GM13976 (cell line): ENCODE data around the gene PXDN.

ENCODE experiments used
- DNase-seq: peaks from one replicate; pipeline ENCODE4 v3.0.0; 2012; ENCODE audit warnings: low spot score
- in situ Hi-C: fragments of 300-500 bp; cut with MboI; formaldehyde crosslinking; loops from one replicate; pipeline ENCODE4 v1.12.0; 2022; ENCODE audit warnings: low sequenced_read_pairs, mixed read lengths, inconsistent platforms; ENCODE audit not compliant: unreplicated experiment
- TF ChIP-seq, protein P1 (sequence below): IDR thresholded peaks from 2 replicates; pipeline ENCODE4 v1.5.1; 2012; ENCODE audit warnings: borderline replicate concordance, mild to moderate bottlenecking; ENCODE audit not compliant: insufficient read depth; ENCODE audit errors: extremely low read depth, missing control alignments, control extremely low read depth

Gene PXDN

DNA sequence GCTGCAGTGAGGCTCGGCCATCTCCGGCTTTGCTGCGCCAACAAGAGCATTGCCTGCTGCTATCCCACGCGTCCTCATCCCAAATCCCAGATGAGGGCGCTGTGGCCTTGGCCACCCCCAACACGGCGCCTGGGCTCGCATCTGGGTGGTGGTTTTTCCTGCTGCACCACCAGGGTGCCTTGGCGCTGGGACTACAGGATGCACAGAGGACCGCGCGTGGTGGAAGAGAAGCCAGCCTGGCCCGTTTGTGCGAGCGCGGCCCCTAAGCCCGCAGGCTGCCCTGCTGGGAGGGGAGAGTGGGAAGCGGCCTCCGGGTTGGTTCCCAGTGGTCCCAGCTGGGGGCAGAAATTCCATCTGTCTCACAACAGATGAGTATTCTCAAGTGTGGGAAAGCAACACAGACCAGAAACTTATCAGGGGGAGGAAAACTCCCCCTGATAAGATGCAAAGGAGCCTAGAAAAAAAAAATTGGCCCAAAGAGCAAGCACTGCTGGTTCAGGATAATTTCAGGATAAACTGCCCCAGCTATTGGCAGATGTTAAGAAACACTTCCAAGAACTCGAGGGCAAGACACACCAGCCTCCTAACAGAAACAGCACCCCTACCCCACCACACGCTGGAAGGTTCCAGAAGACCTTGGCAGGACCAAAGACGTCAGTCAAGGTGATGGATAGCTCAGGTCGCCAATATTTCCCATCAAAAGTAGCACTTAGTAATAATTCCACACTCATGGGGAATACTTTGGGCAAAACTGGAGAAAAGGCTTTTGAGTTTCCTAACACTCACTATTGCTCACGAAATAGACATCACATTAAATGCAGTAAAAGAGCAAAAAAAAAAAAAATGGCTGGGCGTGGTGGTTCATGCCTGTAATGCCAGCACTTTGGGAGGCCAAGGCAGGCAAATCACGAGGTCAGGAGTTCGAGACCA lies 152.1 kb downstream of the PXDN start:
- DNase-seq = no peak
- in situ Hi-C loops = no loop called here
- TF ChIP-seq, protein P1, sequence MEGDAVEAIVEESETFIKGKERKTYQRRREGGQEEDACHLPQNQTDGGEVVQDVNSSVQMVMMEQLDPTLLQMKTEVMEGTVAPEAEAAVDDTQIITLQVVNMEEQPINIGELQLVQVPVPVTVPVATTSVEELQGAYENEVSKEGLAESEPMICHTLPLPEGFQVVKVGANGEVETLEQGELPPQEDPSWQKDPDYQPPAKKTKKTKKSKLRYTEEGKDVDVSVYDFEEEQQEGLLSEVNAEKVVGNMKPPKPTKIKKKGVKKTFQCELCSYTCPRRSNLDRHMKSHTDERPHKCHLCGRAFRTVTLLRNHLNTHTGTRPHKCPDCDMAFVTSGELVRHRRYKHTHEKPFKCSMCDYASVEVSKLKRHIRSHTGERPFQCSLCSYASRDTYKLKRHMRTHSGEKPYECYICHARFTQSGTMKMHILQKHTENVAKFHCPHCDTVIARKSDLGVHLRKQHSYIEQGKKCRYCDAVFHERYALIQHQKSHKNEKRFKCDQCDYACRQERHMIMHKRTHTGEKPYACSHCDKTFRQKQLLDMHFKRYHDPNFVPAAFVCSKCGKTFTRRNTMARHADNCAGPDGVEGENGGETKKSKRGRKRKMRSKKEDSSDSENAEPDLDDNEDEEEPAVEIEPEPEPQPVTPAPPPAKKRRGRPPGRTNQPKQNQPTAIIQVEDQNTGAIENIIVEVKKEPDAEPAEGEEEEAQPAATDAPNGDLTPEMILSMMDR = no peak

DNA sequence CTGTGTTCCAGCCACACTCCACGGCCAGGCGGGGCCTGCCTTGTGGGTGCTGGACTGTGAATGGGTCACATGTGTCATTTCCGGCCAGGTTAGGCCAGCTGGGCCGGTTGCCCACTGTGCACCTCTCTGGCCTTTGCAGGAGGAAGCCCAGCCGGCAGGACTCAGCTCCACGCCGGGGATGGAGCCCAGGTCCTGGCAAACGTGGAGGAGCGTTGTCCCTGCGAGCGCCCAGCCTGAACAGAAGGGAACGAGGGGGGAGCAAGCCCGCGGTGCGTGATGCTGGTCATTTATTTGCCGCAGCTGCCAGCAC lies 152.9 kb downstream of the PXDN start:
- in situ Hi-C loops = no loop called here
- TF ChIP-seq, protein P1 = no peak
- no peak for DNase-seq

DNA sequence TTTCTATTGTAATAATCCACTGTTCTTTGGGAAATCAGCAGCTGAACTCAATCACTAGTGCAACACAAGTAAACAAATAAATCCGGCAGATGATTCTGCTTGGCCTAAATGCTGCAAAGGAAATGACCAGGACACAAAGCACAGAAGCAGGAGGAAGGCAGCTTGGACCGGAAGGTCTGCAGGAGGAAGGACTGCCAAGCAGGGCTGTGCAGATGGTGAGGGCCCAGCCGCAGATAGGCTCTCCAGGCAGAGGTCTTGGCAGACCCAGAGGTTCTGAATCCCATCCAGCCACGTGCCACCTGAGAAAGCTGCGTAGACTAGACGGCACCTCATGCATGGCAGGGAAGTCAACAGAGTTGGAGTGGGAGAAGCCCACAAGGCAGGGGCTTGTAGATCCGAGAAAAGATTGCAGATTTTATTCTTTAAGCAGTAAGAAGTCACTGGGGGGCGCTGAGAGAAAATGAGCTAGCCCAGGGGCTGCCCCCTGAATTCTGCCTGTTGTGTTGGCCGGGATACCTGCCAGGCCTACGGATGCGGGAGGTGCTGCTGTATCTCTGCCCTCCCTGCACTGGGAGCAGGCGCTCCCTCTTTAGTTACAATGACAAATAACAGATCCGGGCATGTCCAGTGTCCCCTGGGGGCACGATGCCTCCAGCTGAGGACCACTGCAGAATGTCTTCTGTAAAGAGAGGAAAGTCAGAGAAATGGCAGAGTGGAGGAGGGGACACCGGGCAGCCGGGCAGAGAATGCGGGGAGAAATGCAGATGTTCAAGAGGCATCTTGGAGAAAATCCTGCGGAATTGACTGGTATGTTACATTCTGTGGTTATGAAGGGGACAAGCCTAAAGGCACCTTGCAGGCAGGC lies 153.5 kb downstream of the PXDN start:
- in situ Hi-C loops = no loop called here
- TF ChIP-seq, protein P1 = no peak
- DNase-seq = no peak

DNA sequence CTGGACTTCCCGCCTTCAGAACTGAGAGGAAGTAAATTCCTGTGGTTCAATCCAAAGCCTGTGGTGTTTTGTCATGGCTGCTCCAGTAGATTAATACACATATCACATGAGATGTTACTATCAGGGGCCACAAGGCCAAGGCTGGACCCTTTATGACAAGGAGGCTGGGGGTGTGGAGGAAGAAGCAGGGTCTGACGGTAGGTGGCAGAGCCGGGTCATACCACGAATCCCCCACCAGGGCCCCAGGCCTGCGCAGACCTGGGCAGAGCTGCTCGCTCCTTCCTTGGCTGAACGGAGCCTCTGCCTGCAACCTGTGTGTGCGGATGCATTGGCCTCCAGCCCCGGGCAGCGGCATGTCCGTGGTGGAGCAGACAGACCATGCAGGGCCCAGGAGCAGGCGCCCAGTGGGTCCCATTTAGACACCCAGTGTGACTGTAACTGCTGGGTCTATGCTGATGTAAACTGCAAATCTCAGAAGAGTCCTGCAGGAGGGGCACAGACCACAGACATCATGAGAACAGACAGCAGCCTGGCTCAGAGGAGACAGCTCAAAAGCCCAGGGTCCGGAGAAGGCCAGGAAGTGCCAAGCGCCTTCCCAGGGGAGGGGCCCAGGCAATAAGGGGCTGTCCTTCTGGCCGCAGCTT lies 155.2 kb downstream of the PXDN start:
- DNase-seq = no peak
- in situ Hi-C loops = no loop called here
- TF ChIP-seq, protein P1 = no peak

DNA sequence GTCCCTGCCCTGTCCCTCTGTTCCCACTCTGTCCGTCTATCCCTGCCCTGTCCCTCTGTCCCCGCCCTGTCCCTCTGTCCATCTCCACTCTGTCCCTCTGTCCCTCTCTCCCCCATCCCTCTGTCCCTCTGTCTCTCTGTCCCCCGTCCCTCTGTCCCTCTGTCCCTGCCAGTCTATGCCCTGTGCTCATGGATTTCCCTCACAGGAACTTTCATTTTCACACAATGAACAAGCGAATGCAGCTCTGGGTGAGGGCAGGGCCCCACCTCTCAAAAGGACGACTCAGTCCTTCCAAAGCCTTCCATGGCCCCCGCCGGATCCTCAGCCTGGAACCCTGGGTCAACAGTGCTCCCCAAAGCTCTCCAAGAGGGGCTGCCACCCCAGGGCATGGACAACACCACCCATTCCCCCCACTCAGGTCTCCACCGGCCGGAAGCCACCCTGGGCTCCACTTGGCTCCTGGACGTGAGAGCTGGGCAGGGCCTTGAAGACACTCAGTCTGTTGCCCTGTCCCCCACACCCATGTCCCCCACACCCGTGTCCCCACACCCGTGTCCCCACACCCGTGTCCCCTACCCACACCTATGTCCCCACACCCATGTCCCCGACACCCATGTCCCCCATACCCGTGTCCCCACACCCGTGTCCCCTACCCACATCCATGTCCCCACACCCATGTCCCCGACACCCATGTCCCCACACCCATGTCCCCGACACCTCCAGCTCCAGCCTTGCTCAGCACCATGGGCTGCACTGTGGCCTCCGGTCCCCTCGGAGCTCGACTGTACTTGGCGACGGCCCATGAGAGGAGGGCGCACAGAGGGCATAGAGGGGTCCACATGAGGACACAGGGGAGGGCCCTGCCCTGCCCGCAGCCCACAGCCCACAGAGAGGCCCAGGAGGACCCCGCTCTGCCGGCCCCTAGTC lies 156.0 kb downstream of the PXDN start:
- no peak for DNase-seq
- TF ChIP-seq, protein P1 = no peak
- in situ Hi-C loops = no loop called here
